DND-41 (cell line): ENCODE data around the gene PAPPA2.

ENCODE experiments used
- ATAC-seq: fragments of 200-7000 bp; cut with Tn5 transposase; 3 replicates; pipeline ENCODE4 v1.9.1; 2021; ENCODE audit warnings: low read depth; ENCODE audit not compliant: insufficient read depth
- DNase-seq: peaks from one replicate; pipeline ENCODE4 v3.0.0-alpha.2; 2020
- H2AFZ ChIP-seq: 2 replicates; pipeline ENCODE4 v1.6.0; 2012; ENCODE audit warnings: low read depth, low read length
- H3K27ac ChIP-seq: 2 replicates; pipeline ENCODE4 v1.5.1; 2012; ENCODE audit warnings: low read length, inconsistent platforms
- H3K27me3 ChIP-seq: fragments of 200-600 bp; sonication (generic); 2 replicates; pipeline ENCODE4 v1.6.0; 2012; ENCODE audit warnings: low read length, mild to moderate bottlenecking, inconsistent platforms; ENCODE audit not compliant: insufficient read depth, poor library complexity
- H3K36me3 ChIP-seq: 2 replicates; pipeline ENCODE4 v1.5.1; 2012; ENCODE audit warnings: low read length, inconsistent platforms; ENCODE audit not compliant: insufficient read depth
- H3K4me1 ChIP-seq: 2 replicates; pipeline ENCODE4 v1.5.1; 2012; ENCODE audit warnings: mild to moderate bottlenecking, low read length; ENCODE audit not compliant: insufficient read depth
- H3K4me2 ChIP-seq: 2 replicates; pipeline ENCODE4 v1.6.0; 2012; ENCODE audit warnings: mild to moderate bottlenecking, moderate library complexity, low read length, inconsistent platforms; ENCODE audit not compliant: insufficient read depth
- H3K4me3 ChIP-seq, 2 experiments: fragments of 200-600 bp in 1 of 2; shearing (Covaris generic) in 1 of 2; 2 replicates each; pipeline ENCODE4 v1.5.1; 2012 to 2016; ENCODE audit warnings: inconsistent platforms in 2 of 2, low read length in 2 of 2, mild to moderate bottlenecking in 2 of 2, low read depth in 1 of 2, moderate library complexity in 1 of 2
- H3K79me2 ChIP-seq: 2 replicates; pipeline ENCODE4 v1.6.0; 2012; ENCODE audit warnings: low read length, inconsistent platforms; ENCODE audit not compliant: insufficient read depth
- H3K9ac ChIP-seq: 2 replicates; pipeline ENCODE4 v1.6.0; 2012; ENCODE audit warnings: low read depth, mild to moderate bottlenecking, inconsistent platforms, low read length, moderate library complexity
- H3K9me3 ChIP-seq: 2 replicates; pipeline ENCODE4 v1.5.1; 2012; ENCODE audit warnings: low read length, moderate library complexity, mild to moderate bottlenecking, inconsistent platforms; ENCODE audit not compliant: insufficient read depth, severe bottlenecking
- H4K20me1 ChIP-seq: 2 replicates; pipeline ENCODE4 v1.6.0; 2012; ENCODE audit warnings: low read length; ENCODE audit not compliant: insufficient read depth
- EZH2 ChIP-seq: IDR thresholded peaks from 3 replicates; pipeline ENCODE4 v1.6.1; 2012; ENCODE audit warnings: borderline replicate concordance, low read depth, mild to moderate bottlenecking, moderate library complexity, low read length, inconsistent platforms; ENCODE audit not compliant: severe bottlenecking
- TF ChIP-seq, protein P1 (sequence below): IDR thresholded peaks from 2 replicates; pipeline ENCODE4 v1.5.1; 2012; ENCODE audit warnings: borderline replicate concordance, low read length, moderate library complexity, mild to moderate bottlenecking; ENCODE audit not compliant: poor library complexity, severe bottlenecking; ENCODE audit errors: extremely low read depth

PAPPA2 gene

DNA sequence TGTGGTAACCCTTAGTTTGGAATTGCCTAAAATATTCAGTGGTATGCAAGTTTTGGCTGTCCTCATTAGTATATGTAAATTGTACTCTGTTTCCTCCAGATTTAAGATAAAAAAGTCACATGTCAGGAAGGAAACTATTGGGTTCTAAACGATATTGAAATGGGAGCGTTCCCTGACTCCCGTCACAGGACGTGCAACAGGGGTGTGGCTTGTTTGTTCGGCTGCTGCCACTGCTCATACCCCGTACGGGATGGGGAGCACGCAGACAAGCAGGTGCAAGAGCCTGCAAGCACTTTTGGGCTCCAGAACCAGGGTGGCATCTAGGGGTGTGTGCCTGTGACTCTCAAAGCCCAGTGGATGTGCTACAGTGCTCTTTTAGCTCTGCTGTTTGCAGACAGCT is 6.2 kb upstream of the PAPPA2 start:
- H3K36me3 ChIP-seq, result no peaks in the 10 kb centered on the region
- no peak for DNase-seq
- H3K9me3 ChIP-seq, result no peaks in the 10 kb centered on the region
- H3K79me2 ChIP-seq, result no peaks in the 10 kb centered on the region
- no peaks in the 10 kb centered on the region for H4K20me1 ChIP-seq
- H3K4me3 ChIP-seq, result no peak overlapping the region
- no peaks in the 10 kb centered on the region for H3K27me3 ChIP-seq
- no peak overlapping the region for H3K27ac ChIP-seq
- no peak overlapping the region for H3K4me2 ChIP-seq
- H2AFZ ChIP-seq, result no peak overlapping the region
- H3K4me1 ChIP-seq, result no peaks in the 10 kb centered on the region
- TF ChIP-seq EZH2, result no peak
- TF ChIP-seq, protein P1, sequence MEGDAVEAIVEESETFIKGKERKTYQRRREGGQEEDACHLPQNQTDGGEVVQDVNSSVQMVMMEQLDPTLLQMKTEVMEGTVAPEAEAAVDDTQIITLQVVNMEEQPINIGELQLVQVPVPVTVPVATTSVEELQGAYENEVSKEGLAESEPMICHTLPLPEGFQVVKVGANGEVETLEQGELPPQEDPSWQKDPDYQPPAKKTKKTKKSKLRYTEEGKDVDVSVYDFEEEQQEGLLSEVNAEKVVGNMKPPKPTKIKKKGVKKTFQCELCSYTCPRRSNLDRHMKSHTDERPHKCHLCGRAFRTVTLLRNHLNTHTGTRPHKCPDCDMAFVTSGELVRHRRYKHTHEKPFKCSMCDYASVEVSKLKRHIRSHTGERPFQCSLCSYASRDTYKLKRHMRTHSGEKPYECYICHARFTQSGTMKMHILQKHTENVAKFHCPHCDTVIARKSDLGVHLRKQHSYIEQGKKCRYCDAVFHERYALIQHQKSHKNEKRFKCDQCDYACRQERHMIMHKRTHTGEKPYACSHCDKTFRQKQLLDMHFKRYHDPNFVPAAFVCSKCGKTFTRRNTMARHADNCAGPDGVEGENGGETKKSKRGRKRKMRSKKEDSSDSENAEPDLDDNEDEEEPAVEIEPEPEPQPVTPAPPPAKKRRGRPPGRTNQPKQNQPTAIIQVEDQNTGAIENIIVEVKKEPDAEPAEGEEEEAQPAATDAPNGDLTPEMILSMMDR, result no peak
- no peak overlapping the region for H3K9ac ChIP-seq
- no peak for ATAC-seq

DNA sequence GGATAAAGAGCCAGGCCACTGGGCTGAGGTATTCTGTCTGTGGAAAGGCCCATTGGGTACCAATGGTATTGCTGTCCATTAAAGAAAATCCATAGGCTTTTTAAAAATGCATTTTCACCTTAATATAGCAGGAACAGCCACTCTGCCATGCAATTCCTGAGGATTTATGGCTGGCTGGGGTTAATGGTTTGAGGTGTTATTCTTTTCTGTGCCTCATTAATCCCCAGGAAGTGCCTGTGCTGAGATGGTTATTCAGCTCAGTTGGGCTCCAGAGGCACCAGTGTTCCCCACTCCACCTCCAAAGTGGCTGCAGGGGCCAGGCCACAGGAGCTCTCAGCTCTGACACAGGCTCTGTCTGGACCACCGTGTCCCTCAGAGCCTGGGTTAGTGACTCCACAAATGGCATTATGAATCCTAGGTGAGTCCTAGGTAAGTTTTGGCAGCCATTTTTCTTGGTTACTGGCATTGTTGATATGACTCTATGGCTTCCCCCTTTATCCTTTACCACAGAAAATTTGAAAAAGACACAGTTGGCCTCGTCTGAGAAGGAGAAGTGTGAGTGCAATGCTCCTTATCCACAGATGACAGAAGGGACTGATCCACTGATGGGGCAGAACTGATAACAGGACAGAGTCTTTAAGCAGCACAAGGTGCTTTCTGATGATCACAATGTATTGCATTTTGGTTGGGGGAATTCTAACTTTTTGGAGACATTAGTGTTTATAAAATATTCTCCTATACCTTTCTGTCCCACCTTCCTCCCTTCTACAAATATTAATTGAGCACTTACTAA is 2.2 kb upstream of the PAPPA2 start:
- Histone ChIP-seq H3K79me2 (no peaks in the 10 kb centered on the region), H3K4me1 (no peaks in the 10 kb centered on the region), H3K36me3 (no peaks in the 10 kb centered on the region), H3K4me3 (no peak overlapping the region), H3K27me3 (no peaks in the 10 kb centered on the region), H3K9me3 (no peaks in the 10 kb centered on the region), H3K27ac (no peak overlapping the region), H4K20me1 (no peaks in the 10 kb centered on the region), H3K4me2 (no peak overlapping the region), H2AFZ (no peak overlapping the region), H3K9ac (no peak overlapping the region)
- ATAC-seq, result no peak
- TF ChIP-seq, protein P1, result no peak
- no peak for TF ChIP-seq EZH2
- DNase-seq, result no peak

DNA sequence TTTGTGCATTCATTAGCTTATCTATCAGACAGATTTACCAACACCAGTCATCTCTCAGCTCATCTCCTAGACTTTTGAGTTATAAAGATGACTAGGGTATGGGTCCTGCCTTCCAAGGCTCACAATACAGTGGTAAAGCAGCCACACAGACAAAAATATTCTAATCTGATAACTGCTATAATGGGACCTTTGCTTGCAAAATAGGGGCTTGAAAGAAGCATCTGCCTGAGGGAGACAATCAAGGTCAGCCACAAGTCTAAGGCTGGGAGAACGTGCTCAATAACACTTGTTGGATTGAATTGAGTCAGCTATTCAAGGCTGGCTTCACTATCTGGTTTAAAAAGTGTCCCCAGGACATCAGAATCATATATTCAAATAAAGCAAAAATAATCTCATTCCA is 1.4 kb upstream of the PAPPA2 start:
- DNase-seq, result no peak
- no peaks in the 10 kb centered on the region for H3K4me1 ChIP-seq
- no peaks in the 10 kb centered on the region for H3K79me2 ChIP-seq
- H3K4me2 ChIP-seq, result no peak overlapping the region
- TF ChIP-seq EZH2, result no peak
- TF ChIP-seq, protein P1, result no peak
- no peak overlapping the region for H3K27ac ChIP-seq
- H3K27me3 ChIP-seq, result no peaks in the 10 kb centered on the region
- no peaks in the 10 kb centered on the region for H3K36me3 ChIP-seq
- H3K9me3 ChIP-seq, result no peaks in the 10 kb centered on the region
- H2AFZ ChIP-seq, result no peak overlapping the region
- no peak overlapping the region for H3K4me3 ChIP-seq
- no peak for ATAC-seq
- no peaks in the 10 kb centered on the region for H4K20me1 ChIP-seq
- H3K9ac ChIP-seq, result no peak overlapping the region

DNA sequence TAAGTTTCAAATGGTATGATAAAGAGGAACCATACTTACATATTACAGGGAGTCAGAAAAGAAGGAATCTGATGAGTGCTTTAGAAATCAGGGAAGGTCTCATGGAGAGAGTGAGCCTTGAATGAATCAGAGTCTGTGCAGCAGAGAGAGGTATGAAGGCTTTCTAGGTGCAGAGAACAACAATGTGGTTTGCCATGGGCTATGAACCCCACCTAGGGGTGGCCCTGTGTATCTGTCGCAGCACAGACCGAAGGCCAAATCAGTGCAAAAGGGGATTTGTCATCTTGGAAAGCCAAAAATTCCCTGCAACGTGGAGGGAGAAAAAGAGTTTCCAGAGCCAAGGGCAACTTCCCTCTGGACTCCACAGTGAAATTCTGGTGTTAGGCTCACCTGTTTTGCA is 3.5 kb downstream of the PAPPA2 start:
- Histone ChIP-seq H3K9me3 (no peaks in the 10 kb centered on the region), H3K79me2 (no peaks in the 10 kb centered on the region), H4K20me1 (no peaks in the 10 kb centered on the region), H2AFZ (no peak overlapping the region), H3K4me1 (no peaks in the 10 kb centered on the region), H3K27me3 (no peaks in the 10 kb centered on the region), H3K9ac (no peak overlapping the region), H3K4me3 (no peak overlapping the region), H3K27ac (no peak overlapping the region), H3K36me3 (no peaks in the 10 kb centered on the region), H3K4me2 (no peak overlapping the region)
- ATAC-seq (peak; percentile 87), DNase-seq (peak; percentile 33)
- TF ChIP-seq, protein P1, result peak; percentile 60
- no peak for TF ChIP-seq EZH2
